Spleen (tissue), 11 donors: ENCODE data around the gene VWA3B. TPM values are rescaled to one million over a fixed set of nuclear protein-coding genes. Genes with fewer than 3 reads are reported as not detected.
A peak's percentile ranks its signal among the peaks of the same experiment; 100 is the strongest.

ENCODE experiments used
- DNase-seq: peaks from one replicate; pipeline ENCODE4 v3.0.0-alpha.2; 2020
- H3K27ac ChIP-seq, 8 donors: fragments of 200-600 bp; sonication (generic) in 7 of 8; 1 replicate in 4 of 8; 2 replicates in 4 of 8; pipeline versions ENCODE4 v1.5.0 to v1.8.0; 2016 to 2021; ENCODE audit warnings: inconsistent platforms in 4 of 8, mild to moderate bottlenecking in 4 of 8, moderate library complexity in 1 of 8
- H3K27me3 ChIP-seq, 7 donors: fragments of 200-600 bp; sonication (generic) in 6 of 7; replicated peaks in 1 of 7; 1 replicate in 4 of 7; 2 replicates in 3 of 7; pipeline versions ENCODE4 v1.5.0 to v1.8.0; 2016 to 2021; ENCODE audit warnings: inconsistent platforms in 3 of 7, mild to moderate bottlenecking in 1 of 7
- H3K36me3 ChIP-seq, 6 donors: fragments of 200-600 bp; sonication (generic) in 5 of 6; 1 replicate in 4 of 6; 2 replicates in 2 of 6; pipeline versions ENCODE4 v1.5.0 to v1.8.0; 2016 to 2021; ENCODE audit warnings: inconsistent platforms in 2 of 6
- H3K4me1 ChIP-seq, 6 donors: fragments of 200-600 bp; sonication (generic) in 5 of 6; 1 replicate in 3 of 6; 2 replicates in 3 of 6; pipeline versions ENCODE4 v1.5.0 to v1.8.0; 2016 to 2021; ENCODE audit warnings: inconsistent platforms in 3 of 6
- H3K4me3 ChIP-seq, 8 donors: fragments of 200-600 bp; sonication (generic) in 7 of 8; 1 replicate in 4 of 8; 2 replicates in 4 of 8; pipeline versions ENCODE4 v1.5.0 to v1.8.0; 2016 to 2021; ENCODE audit warnings: inconsistent platforms in 4 of 8, mild to moderate bottlenecking in 4 of 8, moderate library complexity in 2 of 8
- H3K9me3 ChIP-seq, 8 donors: fragments of 200-600 bp; sonication (generic) in 7 of 8; 1 replicate in 4 of 8; 2 replicates in 4 of 8; pipeline versions ENCODE4 v1.5.0 to v1.8.0; 2016 to 2021; ENCODE audit warnings: inconsistent platforms in 4 of 8
- POLR2A ChIP-seq, 3 donors: fragments of 450-650 bp; IDR thresholded peaks; one replicate each; pipeline ENCODE4 v1.5.1; 2017; ENCODE audit warnings: antibody characterized with exemption in 3 of 3, mild to moderate bottlenecking in 1 of 3
- POLR2AphosphoS5 ChIP-seq, 3 donors: sonication (generic); formaldehyde crosslinking; IDR thresholded peaks; one replicate each; pipeline ENCODE4 v1.5.1; 2017; ENCODE audit warnings: antibody characterized with exemption in 3 of 3
- WGBS, 5 donors: extraction: QIAGEN DNeasy Blood & Tissue Kit in 3 of 5; methylation state at CpG; one replicate each; pipeline versions ENCODE4 v1.1.5 to v1.1.7; 2013 to 2018; 5-methylcytosine and 5-hydroxymethylcytosine counted together
- intact Hi-C: fragments of 100-400 bp; cut with DNase I; formaldehyde crosslinking; loops from one replicate; pipeline ENCODE4 v1.15.0; 2023; ENCODE audit warnings: low total_unique reads
- polyA plus RNA-seq, 3 donors: library from polyadenylated mRNA; stranded (reverse); fragments of 200-250 nt; gene quantifications; one replicate each; pipeline ENCODE4 v1.2.1, GENCODE V29; 2013
- total RNA-seq, 7 donors: library from RNA; depleted of rRNA in 3 of 7; stranded (reverse); fragments of >200 nt in 3 of 7; fragmentation: NEBNext Ultra II Directional in 4 of 7; extraction: Animal tissue kit (Norgen Biotek cat#: 25700) in 4 of 7; gene quantifications; one replicate each; pipeline versions ENCODE4 v1.1.0 to v1.2.1, GENCODE V29; 2016 to 2021
- TF ChIP-seq, protein P1 (sequence below), 11 experiments: fragments of 200-600 bp in 7 of 11; fragments of 450-650 bp in 4 of 11; sonication (generic) in 4 of 11; IDR thresholded peaks in 8 of 11; conservative IDR thresholded peaks in 3 of 11; 1 replicate in 7 of 11; 2 replicates in 4 of 11; pipeline versions ENCODE4 v1.4.0 to v1.8.0; 2016 to 2021; ENCODE audit warnings: antibody characterized with exemption in 11 of 11, inconsistent platforms in 4 of 11, mild to moderate bottlenecking in 1 of 11
- donor health status: healthy with polysubstance abuse.
- donor health status: DM: no; HTN: no; CAD: no; lungs with moderate emphysema.
- donor health status: DM: no; HTN: no; CAD: no.
- donor health status: Bipolar disorder and iron deficiency.
- donor health status: healthy.
- donor health status: DM: no; HTN: no; CAD: no.
- donor health status: DM: yes; HTN: yes; CAD: no.

Gene VWA3B
- total and polyA plus RNA-seq, 10 donors, result 0.02 to 0.13 TPM; not detected in 8

DNA sequence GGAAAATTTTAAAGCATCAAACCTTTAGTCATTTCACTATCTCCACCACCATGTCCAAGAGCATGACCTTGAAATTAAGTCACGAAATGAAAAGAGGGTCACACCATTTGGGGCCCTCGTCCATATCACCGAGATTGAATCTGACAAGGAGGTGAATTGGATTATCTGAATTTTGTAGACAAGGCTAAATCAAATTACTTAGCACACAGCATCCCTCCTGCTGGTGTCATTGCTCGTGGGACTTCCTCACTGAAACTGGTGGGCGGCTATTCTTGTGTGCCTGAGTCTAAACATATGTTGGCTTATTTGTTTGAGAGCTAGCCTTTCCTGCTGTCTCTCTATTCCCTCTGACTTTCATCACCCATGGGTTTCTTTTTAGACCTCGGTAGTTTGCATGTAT, 194.6 kb downstream of the VWA3B start:
- TF ChIP-seq POLR2AphosphoS5 (IDR thresholded peaks at IDR 0.05) (no peak), POLR2A (IDR thresholded peaks at IDR 0.05) (no peak)
- TF ChIP-seq, protein P1, sequence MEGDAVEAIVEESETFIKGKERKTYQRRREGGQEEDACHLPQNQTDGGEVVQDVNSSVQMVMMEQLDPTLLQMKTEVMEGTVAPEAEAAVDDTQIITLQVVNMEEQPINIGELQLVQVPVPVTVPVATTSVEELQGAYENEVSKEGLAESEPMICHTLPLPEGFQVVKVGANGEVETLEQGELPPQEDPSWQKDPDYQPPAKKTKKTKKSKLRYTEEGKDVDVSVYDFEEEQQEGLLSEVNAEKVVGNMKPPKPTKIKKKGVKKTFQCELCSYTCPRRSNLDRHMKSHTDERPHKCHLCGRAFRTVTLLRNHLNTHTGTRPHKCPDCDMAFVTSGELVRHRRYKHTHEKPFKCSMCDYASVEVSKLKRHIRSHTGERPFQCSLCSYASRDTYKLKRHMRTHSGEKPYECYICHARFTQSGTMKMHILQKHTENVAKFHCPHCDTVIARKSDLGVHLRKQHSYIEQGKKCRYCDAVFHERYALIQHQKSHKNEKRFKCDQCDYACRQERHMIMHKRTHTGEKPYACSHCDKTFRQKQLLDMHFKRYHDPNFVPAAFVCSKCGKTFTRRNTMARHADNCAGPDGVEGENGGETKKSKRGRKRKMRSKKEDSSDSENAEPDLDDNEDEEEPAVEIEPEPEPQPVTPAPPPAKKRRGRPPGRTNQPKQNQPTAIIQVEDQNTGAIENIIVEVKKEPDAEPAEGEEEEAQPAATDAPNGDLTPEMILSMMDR (IDR thresholded peaks at IDR 0.05 in 8 of 11, conservative IDR thresholded peaks at IDR 0.05 in 3 of 11), result no peak
- H3K36me3 ChIP-seq, result no peaks in the 10 kb centered on the region
- H3K4me1 ChIP-seq, result no peaks in the 10 kb centered on the region
- H3K9me3 ChIP-seq, result peaks cover 0 to 25% (median 8%) of the 10 kb centered on the region in 8 donors
- no peak overlapping the region for H3K27ac ChIP-seq
- H3K4me3 ChIP-seq, result no peak overlapping the region
- WGBS, 5 donors, result 82 to 85% (median 82%) methylated on average over 6 of the region's 6 CpGs
- H3K27me3 ChIP-seq, result peaks cover 0 to 46% (median 7%) of the 10 kb centered on the region in 7 donors
- intact Hi-C loops, result no loop called here
- no peak for DNase-seq

DNA sequence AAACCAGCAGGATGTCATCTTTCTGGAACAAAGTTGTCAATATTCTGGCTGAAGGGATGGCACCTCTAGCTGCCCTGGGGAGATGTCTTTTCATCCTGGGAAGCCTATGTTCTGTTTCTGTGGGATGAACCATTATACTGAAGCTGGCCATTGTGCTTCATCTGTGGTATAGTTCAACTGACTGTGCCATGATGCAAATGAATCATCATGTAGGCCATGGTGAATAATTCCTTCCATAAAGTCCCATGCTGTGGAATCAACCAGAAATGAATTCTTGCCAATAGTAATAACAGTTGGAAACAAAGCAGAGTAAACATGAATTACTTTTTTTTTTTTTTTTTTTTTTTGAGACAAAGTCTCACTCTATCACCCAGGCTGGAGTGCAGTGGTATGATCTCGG, 195.1 kb downstream of the VWA3B start:
- Histone ChIP-seq H3K4me3 (no peak overlapping the region), H3K27ac (no peak overlapping the region), H3K9me3 (peaks cover 0 to 30% (median 11%) of the 10 kb centered on the region in 8 donors), H3K27me3 (peaks cover 0 to 51% (median 7%) of the 10 kb centered on the region in 7 donors), H3K4me1 (no peaks in the 10 kb centered on the region), H3K36me3 (no peaks in the 10 kb centered on the region)
- 90 to 100% (median 93%) methylated on average over 1 of the region's 1 CpG for WGBS, 5 donors
- TF ChIP-seq, protein P1 (IDR thresholded peaks at IDR 0.05 in 8 of 11, conservative IDR thresholded peaks at IDR 0.05 in 3 of 11), result no peak
- TF ChIP-seq POLR2AphosphoS5 (IDR thresholded peaks at IDR 0.05) (no peak), POLR2A (IDR thresholded peaks at IDR 0.05) (no peak)
- intact Hi-C loops, result no loop called here
- DNase-seq, result no peak

DNA sequence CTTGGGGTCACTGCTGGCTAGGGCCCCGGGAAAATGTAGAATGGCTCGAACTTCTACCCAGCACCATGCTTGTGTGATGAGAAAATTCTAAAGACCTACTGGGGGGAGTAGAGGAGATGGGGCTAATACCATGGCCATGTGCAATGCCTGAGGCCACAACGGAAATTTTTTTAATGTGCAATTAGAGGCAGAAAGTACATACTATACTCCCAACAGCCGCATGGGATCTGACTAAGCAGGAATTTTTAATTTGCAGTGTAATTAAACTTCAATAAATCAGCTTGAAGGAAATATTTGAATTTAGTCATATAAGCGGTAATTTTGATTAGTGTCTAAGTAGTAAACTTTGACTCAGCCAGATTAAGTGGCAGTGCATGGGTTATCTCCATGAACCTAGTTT, 206.1 kb downstream of the VWA3B start:
- intact Hi-C loops, result no loop called here
- Histone ChIP-seq H3K36me3 (no peaks in the 10 kb centered on the region), H3K27ac (no peak overlapping the region), H3K4me1 (peaks cover 0 to 8% (median 0%) of the 10 kb centered on the region in 6 donors), H3K4me3 (no peak overlapping the region), H3K9me3 (peaks cover 0 to 29% (median 22%) of the 10 kb centered on the region in 8 donors), H3K27me3 (peaks cover 0 to 56% (median 0%) of the 10 kb centered on the region in 7 donors)
- DNase-seq, result no peak
- 86 to 95% (median 91%) methylated on average over 5 of the region's 5 CpGs for WGBS, 5 donors
- TF ChIP-seq POLR2A (IDR thresholded peaks at IDR 0.05) (no peak), POLR2AphosphoS5 (IDR thresholded peaks at IDR 0.05) (no peak)
- TF ChIP-seq, protein P1 (IDR thresholded peaks at IDR 0.05 in 8 of 11, conservative IDR thresholded peaks at IDR 0.05 in 3 of 11), result no peak

DNA sequence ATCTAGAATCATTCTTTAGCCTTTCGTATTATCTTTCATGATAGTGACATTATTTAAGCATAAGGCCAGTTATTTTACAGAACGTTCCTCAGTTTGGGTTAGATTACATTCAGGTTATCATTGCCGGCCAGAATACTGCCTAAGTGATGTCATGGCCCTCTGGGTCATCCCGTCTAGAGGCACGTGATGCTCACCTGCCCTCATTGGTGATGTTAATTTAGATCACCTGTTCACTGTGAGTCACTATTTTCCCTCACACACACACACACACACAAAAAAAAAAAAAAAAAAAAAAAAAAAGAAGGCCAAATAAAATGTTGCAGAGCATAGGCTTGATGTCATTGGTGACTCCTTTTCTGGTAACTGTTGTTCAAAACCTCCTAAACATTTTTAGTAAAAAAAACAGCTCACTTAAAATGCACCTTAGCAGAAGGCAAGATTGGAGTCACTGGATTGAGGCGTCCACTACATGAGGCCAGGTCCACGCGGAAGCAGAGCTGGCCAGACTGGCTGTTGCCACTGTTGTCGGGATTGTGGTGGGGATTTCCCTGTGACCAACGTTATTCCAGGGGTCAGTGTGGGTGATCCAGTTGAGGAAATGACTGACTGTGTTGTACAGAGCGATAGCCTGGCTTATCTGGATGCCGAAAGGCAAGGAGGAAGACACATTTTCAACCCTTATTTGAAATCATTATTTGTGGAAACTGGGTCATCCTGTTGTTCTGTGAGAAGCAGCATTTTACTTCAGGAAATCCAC, 207.1 kb downstream of the VWA3B start:
- 62 to 77% (median 70%) methylated on average over 12 of the region's 12 CpGs for WGBS, 5 donors
- TF ChIP-seq, protein P1 (IDR thresholded peaks at IDR 0.05 in 8 of 11, conservative IDR thresholded peaks at IDR 0.05 in 3 of 11), result no peak
- TF ChIP-seq POLR2AphosphoS5 (IDR thresholded peaks at IDR 0.05) (peak in 2 of 3 donors; percentile 47 to 66), POLR2A (IDR thresholded peaks at IDR 0.05) (no peak)

More for the DNA sequence above, 207.1 kb downstream of the VWA3B start:
- intact Hi-C loops, result no loop called here
- DNase-seq, result no peak
- Histone ChIP-seq H3K27ac (no peak overlapping the region), H3K9me3 (peaks cover 0 to 20% (median 15%) of the 10 kb centered on the region in 8 donors), H3K4me1 (peaks cover 0 to 8% (median 0%) of the 10 kb centered on the region in 6 donors), H3K27me3 (peaks cover 0 to 63% (median 0%) of the 10 kb centered on the region in 7 donors), H3K4me3 (no peak overlapping the region), H3K36me3 (no peaks in the 10 kb centered on the region)
